ENCODE measurements around the gene YPEL1.

DNA sequence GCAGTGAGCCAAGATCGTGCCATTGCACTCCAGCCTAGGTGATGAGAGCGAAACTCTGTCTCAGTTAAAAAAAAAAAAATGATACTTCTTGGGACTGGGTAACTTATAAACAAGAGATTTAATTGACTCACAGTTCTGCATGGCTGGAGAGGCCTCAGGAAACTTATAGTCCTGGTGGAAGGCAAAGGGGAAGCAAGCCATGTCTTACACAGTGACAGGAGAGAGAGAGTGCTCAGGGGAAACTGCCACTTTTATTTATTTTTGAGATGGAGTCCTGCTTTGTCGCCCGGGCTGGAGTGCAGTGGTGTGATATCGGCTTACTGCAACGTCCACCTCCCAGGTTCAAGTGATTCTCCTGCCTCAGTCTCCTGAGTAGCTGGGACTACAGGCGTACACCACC, 85.3 kb downstream of the YPEL1 start:
- TF ChIP-seq, protein P1, sequence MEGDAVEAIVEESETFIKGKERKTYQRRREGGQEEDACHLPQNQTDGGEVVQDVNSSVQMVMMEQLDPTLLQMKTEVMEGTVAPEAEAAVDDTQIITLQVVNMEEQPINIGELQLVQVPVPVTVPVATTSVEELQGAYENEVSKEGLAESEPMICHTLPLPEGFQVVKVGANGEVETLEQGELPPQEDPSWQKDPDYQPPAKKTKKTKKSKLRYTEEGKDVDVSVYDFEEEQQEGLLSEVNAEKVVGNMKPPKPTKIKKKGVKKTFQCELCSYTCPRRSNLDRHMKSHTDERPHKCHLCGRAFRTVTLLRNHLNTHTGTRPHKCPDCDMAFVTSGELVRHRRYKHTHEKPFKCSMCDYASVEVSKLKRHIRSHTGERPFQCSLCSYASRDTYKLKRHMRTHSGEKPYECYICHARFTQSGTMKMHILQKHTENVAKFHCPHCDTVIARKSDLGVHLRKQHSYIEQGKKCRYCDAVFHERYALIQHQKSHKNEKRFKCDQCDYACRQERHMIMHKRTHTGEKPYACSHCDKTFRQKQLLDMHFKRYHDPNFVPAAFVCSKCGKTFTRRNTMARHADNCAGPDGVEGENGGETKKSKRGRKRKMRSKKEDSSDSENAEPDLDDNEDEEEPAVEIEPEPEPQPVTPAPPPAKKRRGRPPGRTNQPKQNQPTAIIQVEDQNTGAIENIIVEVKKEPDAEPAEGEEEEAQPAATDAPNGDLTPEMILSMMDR (conservative IDR thresholded peaks at IDR 0.05 in 1 of 2, IDR thresholded peaks at IDR 0.05 in 1 of 2; ENCODE audit: extremely low read depth in 1 of 2, insufficient read depth in 1 of 2, low read depth in 1 of 2, low read length in 2 of 2), result no peak
- TF ChIP-seq EZH2 (IDR thresholded peaks at IDR 0.05; ENCODE audit: borderline replicate concordance, low read length), result no peak
